Stimulated activated CD8-positive, alpha-beta memory T cell treated with anti-CD3 and anti-CD28 coated beads, Interleukin-12 subunit alpha, Interleukin-12 subunit beta, amount 100 ng/mL, for 24 hours (primary cell): ENCODE results near the gene SPATA12.

Source experiments
- DNase-seq: peaks from one replicate; pipeline ENCODE4 v3.0.0-alpha.2; 2020; ENCODE audit errors: extremely low read depth

SPATA12 gene

DNA sequence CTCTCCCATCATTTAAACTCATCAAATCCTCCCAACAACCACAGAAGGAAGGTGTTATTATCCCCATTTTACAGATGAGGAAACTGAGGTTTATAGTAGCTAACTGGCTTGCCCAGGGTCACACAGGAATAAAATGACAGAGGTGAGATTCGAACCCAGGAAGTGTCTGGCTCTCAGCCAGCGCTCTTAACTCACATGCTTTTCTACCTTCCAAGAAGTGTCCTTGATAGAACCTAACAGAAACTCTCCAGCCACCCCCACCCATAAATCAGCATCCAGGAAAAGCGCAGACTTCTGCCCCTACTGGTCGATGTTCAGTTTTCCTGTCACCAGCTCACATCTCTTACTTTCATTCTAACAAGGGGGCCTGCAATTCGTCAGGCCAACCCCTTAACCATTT is 51.7 kb downstream of the SPATA12 start:
- DNase-seq, result no peak

DNA sequence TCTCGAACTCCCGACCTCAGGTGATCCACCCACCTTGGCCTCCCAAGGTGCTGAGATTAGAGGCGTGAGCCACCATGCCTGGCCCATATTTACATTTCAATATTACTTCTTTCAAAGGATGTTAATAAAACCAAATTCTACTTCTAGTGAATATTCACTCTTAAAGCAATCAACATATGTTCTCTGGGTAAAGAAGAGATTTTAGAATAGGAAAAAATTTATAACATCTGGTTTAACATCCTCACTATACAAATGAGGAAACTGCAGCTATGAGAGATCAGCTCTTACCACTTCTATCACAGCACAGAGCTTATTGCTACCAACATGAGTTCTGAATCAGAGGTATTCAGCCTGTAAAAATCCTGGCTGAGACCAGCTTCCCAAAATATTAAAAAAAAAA is 56.0 kb downstream of the SPATA12 start:
- no peak for DNase-seq

DNA sequence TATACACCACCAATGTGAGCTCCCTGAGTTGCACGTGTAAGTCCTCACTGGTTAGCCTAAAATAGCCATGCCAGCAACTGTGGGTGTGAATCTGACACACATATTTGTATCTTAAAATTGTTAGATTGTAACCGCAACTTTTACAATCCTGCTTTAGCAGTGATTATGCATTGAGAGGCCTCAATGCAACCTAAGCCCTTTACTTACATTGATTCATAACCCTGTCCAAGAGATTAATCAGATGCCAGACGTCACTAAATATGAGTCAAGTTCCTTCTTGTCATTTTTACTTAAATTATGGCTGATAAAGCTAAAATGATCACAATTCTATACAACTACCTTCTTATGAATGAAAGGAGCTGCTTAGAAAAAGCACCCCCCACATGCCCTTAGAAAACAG is 57.8 kb downstream of the SPATA12 start:
- no peak for DNase-seq

DNA sequence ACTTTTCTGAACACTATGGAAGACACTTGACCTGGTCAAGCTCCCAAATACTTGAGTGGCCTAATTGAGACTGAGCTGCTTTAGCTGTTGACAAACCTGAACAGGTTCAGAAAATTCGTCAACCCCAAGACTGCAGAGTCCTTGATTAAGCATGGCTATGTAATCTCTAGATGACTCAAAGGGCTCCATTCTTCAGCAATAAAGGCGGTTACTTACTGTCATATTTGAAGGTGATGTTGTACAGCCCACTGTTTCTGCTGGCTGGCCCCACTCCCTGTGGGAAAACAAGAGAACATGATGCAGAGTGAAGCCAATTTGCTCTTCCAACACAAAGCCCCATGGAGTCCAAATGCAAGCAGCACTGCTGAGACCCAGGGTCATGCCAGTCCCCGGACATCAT is 59.6 kb downstream of the SPATA12 start:
- no peak for DNase-seq

DNA sequence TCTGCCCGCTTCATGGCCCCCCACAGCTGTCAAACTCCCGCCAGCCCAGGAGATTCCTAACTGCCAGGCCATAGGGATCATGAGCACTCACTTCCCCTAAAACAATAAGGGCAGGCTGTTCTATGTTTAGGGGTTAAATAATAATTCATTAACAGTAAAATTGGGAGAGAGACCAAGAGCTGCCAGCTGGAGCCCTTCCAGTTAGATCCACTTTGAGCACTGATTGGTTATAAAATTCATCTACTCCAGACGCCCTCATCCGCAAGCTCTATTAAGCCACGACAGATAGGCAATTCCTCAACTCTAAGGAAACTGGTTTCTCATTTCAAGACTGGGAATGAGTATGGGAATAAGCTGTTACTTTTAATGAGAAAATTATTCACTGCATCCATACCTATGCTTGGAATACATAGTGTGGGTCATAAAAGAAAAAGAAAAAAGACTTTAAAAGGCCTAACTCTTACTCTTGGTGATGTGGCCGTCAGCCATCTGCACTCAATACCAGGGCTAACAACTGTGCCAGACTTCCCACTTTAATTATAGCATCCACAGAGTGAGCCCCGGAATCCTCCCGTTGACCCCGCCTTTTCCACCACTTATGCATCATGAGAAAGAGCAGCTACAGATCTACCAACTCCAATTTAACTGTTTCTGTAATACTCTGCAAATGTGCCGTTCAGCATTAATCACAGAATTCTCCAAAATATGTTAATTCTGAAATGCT is 60.1 kb downstream of the SPATA12 start:
- no peak for DNase-seq
